G401.6 (cell line): ENCODE results near the gene UTP25.
"Not testable (repeated sequence)": the region's sequence is repeated elsewhere in the genome, so short reads cannot be mapped to it uniquely, and the experiment has no call there.

Experiments
- FAIRE-seq: peaks from 2 replicates; lab custom pipeline; 2012; peaks lifted over from hg19 to GRCh38; lab: Jason Lieb, UNC

Gene UTP25

DNA sequence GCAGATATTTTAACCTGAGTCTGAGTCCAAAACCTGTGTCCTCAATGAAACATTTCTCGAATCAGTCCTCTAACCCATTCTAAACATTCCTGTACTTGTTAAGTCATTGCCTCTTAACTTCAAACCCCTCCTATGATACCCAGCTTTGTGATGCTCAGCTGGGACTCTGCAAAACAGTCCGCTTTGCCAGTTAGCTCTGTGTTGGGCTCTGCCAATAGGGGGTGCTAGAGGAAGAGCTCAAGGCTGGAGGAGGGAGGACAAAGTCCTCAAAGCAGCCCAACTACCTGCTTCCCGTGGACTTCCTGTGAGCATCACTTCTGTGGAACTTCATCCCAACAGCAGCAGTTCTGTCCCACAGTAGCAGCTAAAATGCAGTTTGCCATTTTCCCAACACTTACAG is 72.2 kb downstream of the UTP25 start:
- FAIRE-seq, result peak; percentile 66

DNA sequence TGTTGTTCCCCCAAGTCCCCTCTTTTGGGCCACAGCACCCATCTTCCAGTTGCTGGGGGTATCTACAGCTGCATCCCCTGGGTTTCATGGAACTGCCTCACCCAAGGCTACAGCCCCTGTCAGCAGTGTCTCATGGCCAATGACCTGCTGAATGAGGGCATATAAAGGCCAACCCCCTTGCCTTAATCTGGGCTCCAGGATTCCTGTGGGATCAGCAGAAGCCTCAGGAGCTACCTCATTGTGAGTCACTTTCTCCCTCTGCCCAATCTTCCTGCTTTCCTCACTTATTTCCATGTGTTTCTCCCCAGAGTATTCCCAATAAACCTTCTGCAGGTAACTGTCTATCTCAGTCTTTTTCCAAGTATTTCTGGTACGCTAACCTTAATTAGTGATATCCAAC is 73.0 kb downstream of the UTP25 start:
- FAIRE-seq, result peak; percentile 81

DNA sequence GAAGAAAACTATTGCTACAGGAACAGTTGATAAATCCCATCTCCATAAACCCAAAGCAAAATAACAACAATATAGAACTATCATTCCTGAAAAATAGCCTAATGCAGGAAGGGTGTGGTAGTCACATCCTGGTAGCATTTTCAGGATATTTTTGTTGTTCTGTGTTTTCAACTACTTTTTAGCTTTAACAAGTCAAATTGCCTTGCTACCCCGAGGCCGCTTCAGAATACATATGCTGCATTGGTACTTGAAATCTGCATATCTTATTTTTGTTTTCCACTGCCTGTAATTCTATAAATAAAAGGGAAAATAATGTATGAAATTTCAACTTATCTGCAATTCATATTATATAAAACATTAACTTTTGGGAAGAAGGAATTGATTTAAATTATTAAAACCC is 73.4 kb downstream of the UTP25 start:
- no peak for FAIRE-seq

DNA sequence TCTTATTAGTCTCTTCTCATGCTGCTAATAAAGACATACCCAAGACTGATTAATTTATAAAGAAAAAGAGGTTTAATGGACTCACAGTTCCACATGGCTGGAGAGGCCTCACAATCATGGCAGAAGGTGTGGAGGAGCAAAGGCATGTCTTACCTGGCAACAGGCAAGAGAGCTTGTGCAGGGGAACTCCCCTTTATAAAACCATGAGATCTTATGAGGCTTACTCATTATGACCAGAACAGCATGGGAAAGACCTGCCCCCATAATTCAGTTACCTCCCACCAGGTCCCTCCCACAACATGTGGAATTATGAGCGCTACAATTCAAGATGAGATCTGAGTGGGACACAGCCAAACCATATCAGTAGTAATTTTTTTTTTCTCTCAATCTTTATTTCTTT is 77.0 kb downstream of the UTP25 start:
- not testable (repeated sequence) for FAIRE-seq
